GM10266 (cell line): Measurements from ENCODE around the gene DAGLA.

Experiments
- DNase-seq: peaks from one replicate; pipeline ENCODE4 v3.0.0; 2012; ENCODE audit errors: extremely low spot score
- CTCF ChIP-seq: IDR thresholded peaks from 2 replicates; pipeline ENCODE4 v1.5.1; 2012; ENCODE audit warnings: mild to moderate bottlenecking, low read depth; ENCODE audit not compliant: control insufficient read depth, insufficient read depth; ENCODE audit errors: missing control alignments

Gene DAGLA

GRCh38 chr11:61782299-61782698 lies 102.1 kb downstream of the DAGLA start:
- DNase-seq: no peak
- no peak for TF ChIP-seq CTCF

GRCh38 chr11:61782841-61783240 lies 102.7 kb downstream of the DAGLA start:
- TF ChIP-seq CTCF: no peak

GRCh38 chr11:61783717-61784505 lies 103.7 kb downstream of the DAGLA start:
- no peak for TF ChIP-seq CTCF
- DNase-seq: no peak

More at GRCh38 chr11:61782841-61783240, 102.7 kb downstream of the DAGLA start:
- DNase-seq: no peak

GRCh38 chr11:61784506-61784805 lies 104.3 kb downstream of the DAGLA start:
- DNase-seq: no peak

GRCh38 chr11:61785837-61786402 lies 105.7 kb downstream of the DAGLA start:
- no peak for DNase-seq
- TF ChIP-seq CTCF: peak; percentile 12

More at GRCh38 chr11:61784506-61784805, 104.3 kb downstream of the DAGLA start:
- no peak for TF ChIP-seq CTCF

GRCh38 chr11:61787928-61788491 lies 107.8 kb downstream of the DAGLA start:
- peak; percentile 50 for TF ChIP-seq CTCF
- DNase-seq: no peak

GRCh38 chr11:61791737-61792309 lies 111.6 kb downstream of the DAGLA start:
- TF ChIP-seq CTCF: no peak
- DNase-seq: no peak
